ENCODE results near the gene DMPK.
A peak's percentile ranks its signal among the peaks of the same experiment; 100 is the strongest.
"Not testable (repeated sequence)": the region's sequence is repeated elsewhere in the genome, so short reads cannot be mapped to it uniquely, and the experiment has no call there.

DMPK gene

DNA sequence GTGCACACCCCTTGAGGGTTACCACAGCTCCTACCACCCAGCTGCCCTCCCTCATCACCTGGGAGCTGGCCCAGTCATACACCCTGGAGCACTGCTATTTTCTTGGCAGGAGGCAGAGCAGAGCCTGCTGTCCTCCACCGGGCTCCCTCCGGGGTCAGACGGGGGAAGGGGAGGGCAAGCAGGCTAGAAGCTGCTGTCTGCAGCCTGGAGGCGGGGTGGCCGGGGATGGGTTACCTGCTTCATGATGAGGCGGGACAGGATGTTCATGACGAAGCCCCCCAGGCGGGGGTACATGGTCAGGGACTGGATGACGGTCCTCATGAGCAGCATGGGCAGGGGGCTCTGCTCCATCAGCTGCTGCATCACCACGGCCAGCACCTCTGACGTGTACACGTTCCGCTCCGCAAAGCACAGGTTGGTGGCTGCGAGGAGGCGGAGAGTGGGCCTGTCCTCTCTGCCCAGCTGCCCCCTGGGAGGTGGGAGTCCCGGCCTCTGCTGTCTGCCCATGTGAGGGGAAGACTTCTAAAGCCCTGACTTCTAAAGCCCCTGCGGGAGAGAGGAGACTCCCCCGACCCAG is 35.5 kb upstream of the DMPK start:
- H3K4me3 Mint-ChIP-seq = no peak overlapping the region
- H3K9me3 Mint-ChIP-seq = no peaks in the 10 kb centered on the region
- no peak overlapping the region for H3K27ac Mint-ChIP-seq
- peaks cover 3% of the 10 kb centered on the region for H3K4me1 Mint-ChIP-seq
- no peaks in the 10 kb centered on the region for H3K36me3 Mint-ChIP-seq
- peaks cover 4% of the 10 kb centered on the region for H3K27me3 Mint-ChIP-seq

- Mint-ChIP-seq H3K9me3 (no peaks in the 10 kb centered on the region), H3K27ac (no peak overlapping the region), H3K27me3 (peaks cover 4% of the 10 kb centered on the region), H3K4me3 (no peak overlapping the region), H3K36me3 (no peaks in the 10 kb centered on the region), H3K4me1 (peaks cover 3% of the 10 kb centered on the region)
Measured at GRCh38 chr19:45817010-45817724, 34.9 kb upstream of the DMPK start.

DNA sequence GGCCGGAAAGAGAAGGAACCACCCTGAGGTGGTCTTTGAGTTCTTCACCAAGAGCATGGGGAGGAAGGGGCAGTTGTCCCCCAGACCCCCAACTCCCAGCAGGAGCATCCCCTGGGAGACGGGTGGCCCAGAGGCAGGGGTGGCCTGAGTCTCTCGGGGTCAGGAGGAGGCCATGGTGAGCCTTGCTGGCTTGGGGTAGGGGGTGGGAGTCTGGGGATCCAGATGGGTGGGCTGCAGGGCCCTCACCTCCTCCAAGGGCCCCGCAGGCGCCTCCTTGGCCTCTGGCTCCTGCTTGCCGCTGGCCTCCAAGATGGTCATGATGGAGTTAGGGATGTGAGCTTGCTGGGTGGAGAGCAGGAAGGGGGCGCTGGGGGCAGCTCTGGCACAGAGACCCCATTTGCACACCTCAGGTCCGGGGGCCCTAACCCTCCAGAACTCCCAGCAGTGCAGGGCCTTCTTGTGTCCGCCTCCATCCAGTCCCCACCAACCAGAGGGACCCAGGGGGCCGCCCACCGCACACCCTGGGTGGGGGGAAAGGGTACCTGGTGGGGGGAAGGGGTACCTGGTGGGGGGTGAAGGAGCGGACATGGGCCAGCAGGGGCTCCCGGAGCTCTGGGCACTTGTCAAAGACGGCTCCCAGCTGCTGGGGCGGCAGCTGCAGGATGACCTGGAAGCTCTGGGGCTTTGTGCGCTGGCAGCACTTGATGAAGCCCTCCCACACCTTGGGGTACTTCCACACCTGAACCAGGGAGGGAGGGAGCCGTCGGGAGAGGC is 34.1 kb upstream of the DMPK start:
- Mint-ChIP-seq H3K9me3 (no peaks in the 10 kb centered on the region), H3K27ac (no peak overlapping the region), H3K4me3 (no peak overlapping the region), H3K36me3 (no peaks in the 10 kb centered on the region), H3K4me1 (peaks cover 3% of the 10 kb centered on the region), H3K27me3 (peaks cover 4% of the 10 kb centered on the region)

DNA sequence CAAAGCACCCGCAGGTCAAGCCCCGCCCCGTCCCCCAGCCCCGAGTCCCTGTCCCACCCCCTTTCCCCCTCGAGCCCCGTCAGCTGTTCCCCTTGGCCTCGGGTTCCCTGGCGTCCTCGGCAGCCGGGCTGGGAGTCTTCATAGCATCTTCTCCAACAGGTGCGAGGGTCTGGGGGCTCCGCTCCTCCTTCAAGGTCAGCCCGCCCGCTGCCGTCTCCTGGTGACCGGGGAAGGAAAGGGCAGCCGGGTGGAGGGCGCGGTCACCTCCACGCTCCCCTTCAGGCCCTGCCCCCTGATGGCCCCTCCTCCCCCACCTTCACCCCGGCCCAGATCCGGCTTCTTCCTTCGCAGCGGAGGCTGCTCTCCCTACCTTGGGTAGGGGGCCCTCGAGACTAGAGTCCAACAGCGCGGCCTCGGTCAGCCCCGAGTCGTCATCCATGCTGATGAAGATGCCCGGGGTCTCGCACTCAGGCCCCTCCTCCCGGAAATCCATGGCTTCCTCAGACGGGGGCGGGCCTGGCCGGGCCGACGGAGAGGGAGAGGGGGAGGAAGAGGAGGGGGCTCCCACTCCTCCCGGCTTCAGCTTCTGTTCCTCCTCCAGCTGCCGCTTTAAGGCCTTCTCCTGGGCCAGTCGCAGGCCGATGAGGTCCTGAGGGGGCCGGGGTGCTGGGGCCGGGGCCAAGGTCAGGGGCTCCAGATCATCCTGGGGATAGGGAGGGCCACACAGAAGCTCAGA is 33.4 kb upstream of the DMPK start:
- Mint-ChIP-seq H3K9me3 (no peaks in the 10 kb centered on the region), H3K4me3 (peak overlapping the region; percentile 4), H3K27ac (no peak overlapping the region), H3K36me3 (no peaks in the 10 kb centered on the region), H3K4me1 (peaks cover 3% of the 10 kb centered on the region), H3K27me3 (peaks cover 4% of the 10 kb centered on the region)

GRCh38 chr19:45814851-45815480 is 32.7 kb upstream of the DMPK start, which contains the start of gene RSPH6A:
Gene RSPH6A, minus strand, starts transcription at chr19:45815308. Its CDS starts 132 bp downstream, at chr19:45815176.
- Mint-ChIP-seq H3K9me3 (no peaks in the 10 kb centered on the region), H3K4me3 (peak within 1 kb of the TSS; percentile 4), H3K27me3 (peaks cover 4% of the 10 kb centered on the region), H3K36me3 (no peaks in the 10 kb centered on the region), H3K4me1 (peaks cover 3% of the 10 kb centered on the region), H3K27ac (no peak within 1 kb of the TSS)

DNA sequence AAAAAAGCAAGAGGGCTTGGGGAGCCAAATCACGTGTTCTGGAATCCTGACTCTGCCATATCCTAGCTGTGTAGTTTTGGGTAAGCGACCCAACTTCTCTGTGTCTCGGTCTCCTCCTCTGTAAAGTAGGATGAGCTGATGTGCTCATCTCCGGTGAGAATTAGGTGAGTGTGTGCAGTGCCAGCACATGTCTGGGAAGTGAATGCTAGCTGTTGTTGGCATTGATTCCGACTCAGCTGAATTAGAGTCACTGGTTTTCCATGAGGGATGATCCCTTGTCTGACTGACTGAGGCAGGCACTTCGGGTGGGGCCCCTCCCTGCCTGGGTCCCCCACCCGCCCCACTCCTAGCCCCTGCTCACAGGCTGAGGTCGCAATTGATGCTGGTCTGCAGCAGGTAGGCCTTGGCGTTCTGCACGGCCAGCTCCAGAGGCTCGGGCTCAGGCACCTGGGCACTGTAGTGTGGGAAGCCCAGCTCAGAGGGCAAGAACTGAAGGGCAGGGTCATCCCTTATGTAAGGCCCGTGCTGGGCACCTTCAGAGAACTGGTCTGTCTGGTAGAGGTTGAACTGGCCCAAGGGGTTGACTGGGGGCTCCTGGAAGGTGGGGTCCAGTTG is 32.0 kb upstream of the DMPK start:
- H3K9me3 Mint-ChIP-seq = no peaks in the 10 kb centered on the region
- H3K27me3 Mint-ChIP-seq = peaks cover 4% of the 10 kb centered on the region
- H3K4me3 Mint-ChIP-seq = no peak overlapping the region
- no peak overlapping the region for H3K27ac Mint-ChIP-seq
- H3K4me1 Mint-ChIP-seq = peaks cover 8% of the 10 kb centered on the region
- H3K36me3 Mint-ChIP-seq = no peaks in the 10 kb centered on the region

GRCh38 chr19:45812297-45812696 is 30.0 kb upstream of the DMPK start:
- Mint-ChIP-seq H3K4me1 (peaks cover 9% of the 10 kb centered on the region), H3K27ac (no peak overlapping the region), H3K9me3 (no peaks in the 10 kb centered on the region), H3K4me3 (no peak overlapping the region), H3K27me3 (peaks cover 4% of the 10 kb centered on the region), H3K36me3 (no peaks in the 10 kb centered on the region)

GRCh38 chr19:45809643-45810159 is 27.4 kb upstream of the DMPK start:
- peaks cover 4% of the 10 kb centered on the region for H3K27me3 Mint-ChIP-seq
- H3K4me3 Mint-ChIP-seq = no peak overlapping the region
- peaks cover 6% of the 10 kb centered on the region for H3K4me1 Mint-ChIP-seq
- H3K36me3 Mint-ChIP-seq = no peaks in the 10 kb centered on the region
- H3K9me3 Mint-ChIP-seq = no peaks in the 10 kb centered on the region
- H3K27ac Mint-ChIP-seq = no peak overlapping the region

GRCh38 chr19:45805719-45806118 is 23.4 kb upstream of the DMPK start:
- Mint-ChIP-seq H3K4me1 (peaks cover 6% of the 10 kb centered on the region), H3K27ac (no peak overlapping the region), H3K9me3 (no peaks in the 10 kb centered on the region), H3K4me3 (no peak overlapping the region), H3K27me3 (no peaks in the 10 kb centered on the region), H3K36me3 (no peaks in the 10 kb centered on the region)

GRCh38 chr19:45804959-45805230 is 22.6 kb upstream of the DMPK start:
- H3K4me3 Mint-ChIP-seq = no peak overlapping the region
- no peaks in the 10 kb centered on the region for H3K27me3 Mint-ChIP-seq
- no peaks in the 10 kb centered on the region for H3K36me3 Mint-ChIP-seq

DNA sequence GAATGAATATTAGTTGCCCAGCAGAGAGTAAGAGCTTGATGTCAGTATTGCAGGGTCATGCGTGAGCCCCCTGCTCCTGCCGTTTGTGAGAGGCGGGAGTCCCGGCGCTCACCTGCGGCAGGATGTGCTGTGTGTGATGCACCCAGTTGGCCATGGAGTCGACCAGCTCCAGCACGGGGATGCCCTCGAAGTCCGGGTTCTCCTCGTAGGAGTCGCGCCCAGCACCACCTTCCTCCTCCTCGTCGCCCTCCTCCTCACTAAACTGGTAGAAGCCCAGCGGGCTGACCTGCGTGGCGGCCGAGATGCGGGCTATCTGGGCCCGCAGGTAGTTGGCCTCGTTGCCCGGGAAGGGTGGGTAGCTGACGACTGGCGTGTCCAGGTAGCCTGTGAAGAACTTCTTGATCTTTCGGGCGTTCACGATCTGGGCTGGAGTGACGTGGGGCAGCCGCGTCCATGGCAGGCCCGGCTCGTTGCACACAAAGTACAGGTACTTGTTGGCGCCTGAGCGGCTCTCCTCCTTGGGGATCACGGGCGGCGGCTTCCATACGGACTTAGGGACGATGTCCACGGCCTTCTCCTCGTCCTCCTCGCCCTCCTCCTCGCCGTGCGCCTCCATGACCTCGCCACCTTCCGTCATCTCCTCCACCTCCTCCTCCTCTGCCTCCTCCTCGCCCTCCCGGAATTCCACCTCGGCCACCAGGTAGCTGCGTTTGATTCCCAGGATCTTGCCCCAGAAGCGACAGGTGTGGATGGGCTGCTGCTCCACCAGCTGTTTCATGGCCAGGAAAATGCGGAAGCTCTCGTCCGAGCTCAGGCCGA is 22.1 kb upstream of the DMPK start:
- Mint-ChIP-seq H3K9me3 (no peaks in the 10 kb centered on the region), H3K4me3 (no peak overlapping the region), H3K27ac (no peak overlapping the region), H3K4me1 (peaks cover 2% of the 10 kb centered on the region), H3K36me3 (no peaks in the 10 kb centered on the region), H3K27me3 (no peaks in the 10 kb centered on the region)

More at GRCh38 chr19:45804959-45805230, 22.6 kb upstream of the DMPK start:
- H3K9me3 Mint-ChIP-seq = no peaks in the 10 kb centered on the region
- H3K4me1 Mint-ChIP-seq = peaks cover 6% of the 10 kb centered on the region
- no peak overlapping the region for H3K27ac Mint-ChIP-seq

- no peak overlapping the region for H3K27ac Mint-ChIP-seq
- no peak overlapping the region for H3K4me3 Mint-ChIP-seq
- H3K36me3 Mint-ChIP-seq = no peaks in the 10 kb centered on the region
- H3K4me1 Mint-ChIP-seq = no peaks in the 10 kb centered on the region
- H3K9me3 Mint-ChIP-seq = no peaks in the 10 kb centered on the region
- H3K27me3 Mint-ChIP-seq = peaks cover 4% of the 10 kb centered on the region
Measured at GRCh38 chr19:45801603-45802175, 19.4 kb upstream of the DMPK start.

- H3K27ac Mint-ChIP-seq = no peak overlapping the region
- no peak overlapping the region for H3K4me3 Mint-ChIP-seq
- H3K36me3 Mint-ChIP-seq = no peaks in the 10 kb centered on the region
- no peaks in the 10 kb centered on the region for H3K9me3 Mint-ChIP-seq
- no peaks in the 10 kb centered on the region for H3K4me1 Mint-ChIP-seq
- peaks cover 5% of the 10 kb centered on the region for H3K27me3 Mint-ChIP-seq
Measured at GRCh38 chr19:45800070-45800553, 17.8 kb upstream of the DMPK start.

GRCh38 chr19:45799541-45799940 is 17.3 kb upstream of the DMPK start:
- H3K36me3 Mint-ChIP-seq, H3K27me3 Mint-ChIP-seq: not testable (repeated sequence)

More at GRCh38 chr19:45799541-45799940, 17.3 kb upstream of the DMPK start:
- not testable (repeated sequence) for H3K27ac Mint-ChIP-seq, H3K4me3 Mint-ChIP-seq, H3K4me1 Mint-ChIP-seq, H3K9me3 Mint-ChIP-seq
